NB4 (cell line): ENCODE data around the gene CHD8.

Source experiments
- CTCF ChIP-seq: IDR thresholded peaks from one replicate; pipeline ENCODE4 v1.5.1; 2012; ENCODE audit warnings: low read depth, low read length
- MYC ChIP-seq: IDR thresholded peaks from 2 replicates; pipeline ENCODE4 v1.6.1; 2011; ENCODE audit warnings: low read depth, low read length
- POLR2A ChIP-seq: IDR thresholded peaks from 2 replicates; pipeline ENCODE4 v1.6.1; 2011; ENCODE audit warnings: mild to moderate bottlenecking; ENCODE audit not compliant: insufficient read length; ENCODE audit errors: extremely low read depth
- TF ChIP-seq, protein P1 (sequence below): IDR thresholded peaks from 2 replicates; pipeline ENCODE4 v1.6.1; 2011; ENCODE audit warnings: low read depth, low read length

DNA sequence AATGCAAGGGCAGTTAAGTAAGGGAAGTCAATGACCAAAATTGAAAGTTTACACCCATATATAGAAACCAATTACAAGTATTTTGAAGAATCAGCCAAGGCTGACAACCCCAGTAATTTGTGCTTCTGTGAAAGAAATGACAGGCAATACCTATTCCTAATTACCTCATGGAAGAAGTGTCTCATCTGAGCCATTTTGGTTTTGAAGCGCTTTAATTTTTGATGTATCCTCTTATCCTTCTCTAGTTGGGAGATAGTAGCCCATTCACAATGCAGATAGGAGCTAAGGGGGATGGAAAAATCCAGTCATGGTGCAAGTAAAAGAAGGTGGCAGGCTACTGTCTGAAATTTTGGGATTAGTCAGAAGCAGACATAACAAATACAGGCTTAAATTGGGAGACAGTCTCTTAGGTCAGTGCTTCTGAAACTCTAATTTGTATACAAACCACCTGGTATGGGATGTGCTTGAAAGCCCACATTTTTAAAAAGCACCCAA is 41.7 kb downstream of the CHD8 start:
- no peak for TF ChIP-seq POLR2A
- no peak for TF ChIP-seq CTCF
- TF ChIP-seq, protein P1, sequence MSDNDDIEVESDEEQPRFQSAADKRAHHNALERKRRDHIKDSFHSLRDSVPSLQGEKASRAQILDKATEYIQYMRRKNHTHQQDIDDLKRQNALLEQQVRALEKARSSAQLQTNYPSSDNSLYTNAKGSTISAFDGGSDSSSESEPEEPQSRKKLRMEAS = no peak
- no peak for TF ChIP-seq MYC
